PC-9 (cell line): ENCODE measurements around the gene NEBL. TPM values are rescaled to one million over a fixed set of nuclear protein-coding genes. Genes with fewer than 3 reads are reported as not detected.

Experiments
- BruUV-seq: library from RNA; stranded (reverse); fragments of 400-500 nt; replicated peaks from 2 replicates; lab custom pipeline; 2021; lab: Mats Ljungman, UMichigan
- CTCF ChIA-PET: fragments of 300-600 bp; sonication (Branson Sonifier 250); formaldehyde crosslinking; loops from one replicate; lab custom pipeline; 2022; ENCODE audit warnings: antibody characterized with exemption; lab: Charles Lee
- POLR2A ChIA-PET: fragments of 300-600 bp; sonication (Branson Sonifier 250); formaldehyde crosslinking; loops from one replicate; lab custom pipeline; 2022; ENCODE audit warnings: antibody characterized with exemption; ENCODE audit not compliant: unreplicated experiment; lab: Charles Lee
- DNase-seq, 2 experiments: peaks; one replicate each; pipeline versions ENCODE4 v3.0.0 to v3.0.0-alpha.2; 2015 to 2022; ENCODE audit warnings: mixed read lengths in 1 of 2
- H2AFZ ChIP-seq: fragments of 200-600 bp; sonication (generic); 2 replicates; pipeline ENCODE4 v1.8.1; 2017; ENCODE audit warnings: antibody characterized with exemption
- H3F3A ChIP-seq: fragments of 200-600 bp; sonication (generic); 2 replicates; pipeline ENCODE4 v1.8.1; 2017; ENCODE audit warnings: antibody characterized with exemption, mild to moderate bottlenecking, low read depth; ENCODE audit not compliant: insufficient read depth
- H3K27ac ChIP-seq: fragments of 200-600 bp; sonication (generic); 2 replicates; pipeline ENCODE4 v1.6.1; 2016; ENCODE audit warnings: mixed run types
- H3K27me3 ChIP-seq: fragments of 200-600 bp; sonication (generic); 2 replicates; pipeline ENCODE4 v1.6.1; 2016; ENCODE audit warnings: low read depth, mixed run types; ENCODE audit not compliant: insufficient read depth
- H3K36me3 ChIP-seq: fragments of 200-600 bp; sonication (generic); 2 replicates; pipeline ENCODE4 v1.6.1; 2016; ENCODE audit warnings: low read depth, mixed run types
- H3K4me1 ChIP-seq: fragments of 200-600 bp; sonication (generic); replicated peaks from 2 replicates; pipeline ENCODE4 v1.6.1; 2016; ENCODE audit warnings: mixed run types; ENCODE audit not compliant: insufficient read depth
- H3K4me2 ChIP-seq: fragments of 200-600 bp; sonication (generic); 2 replicates; pipeline ENCODE4 v1.6.1; 2017; ENCODE audit warnings: mixed run types
- H3K4me3 ChIP-seq: fragments of 200-600 bp; sonication (generic); 2 replicates; pipeline ENCODE4 v1.6.1; 2016; ENCODE audit warnings: mixed run types
- H3K79me2 ChIP-seq: fragments of 200-600 bp; sonication (generic); 2 replicates; pipeline ENCODE4 v1.6.1; 2017; ENCODE audit warnings: low read depth, mixed run types
- H3K9me2 ChIP-seq: fragments of 200-600 bp; sonication (generic); 2 replicates; pipeline ENCODE4 v1.8.1; 2017; ENCODE audit warnings: mild to moderate bottlenecking; ENCODE audit not compliant: insufficient read depth
- H3K9me3 ChIP-seq: fragments of 200-600 bp; sonication (generic); 2 replicates; pipeline ENCODE4 v1.8.1; 2016; ENCODE audit warnings: low read depth; ENCODE audit not compliant: insufficient read depth
- H4K20me1 ChIP-seq: fragments of 200-600 bp; sonication (generic); 2 replicates; pipeline ENCODE4 v1.8.1; 2017; ENCODE audit not compliant: insufficient read depth
- CTCF ChIP-seq: fragments of 200-600 bp; sonication (generic); conservative IDR thresholded peaks from 2 replicates; pipeline ENCODE4 v1.6.1; 2017; ENCODE audit warnings: mixed run types, antibody characterized with exemption, mild to moderate bottlenecking, moderate library complexity
- EZH2 ChIP-seq: fragments of 200-600 bp; sonication (generic); IDR thresholded peaks from 2 replicates; pipeline ENCODE4 v1.8.0; 2017; ENCODE audit warnings: antibody characterized with exemption, low read depth
- intact Hi-C: fragments of 100-400 bp; cut with micrococcal nuclease; formaldehyde crosslinking; loops from one replicate; pipeline ENCODE4 v1.10.0; 2022; ENCODE audit not compliant: unreplicated experiment
- total RNA-seq: library from RNA; stranded (reverse); gene quantifications from 2 replicates; pipeline ENCODE4 v1.2.3, GENCODE V29; 2021

Gene NEBL
- total RNA-seq, 1 experiment from 2014 or later = 22.6 TPM

GRCh38 chr10:20847512-20847911, 49.6 kb downstream of the NEBL start:
- ChIA-PET CTCF (no interaction called here), POLR2A (no interaction called here)
- Histone ChIP-seq H3K36me3 (no peaks in the 10 kb centered on the region), H3K4me3 (no peak overlapping the region), H4K20me1 (no peaks in the 10 kb centered on the region), H3K4me1 (no peaks in the 10 kb centered on the region), H3K79me2 (no peaks in the 10 kb centered on the region), H3K4me2 (no peak overlapping the region), H2AFZ (no peak overlapping the region), H3K9me2 (no peaks in the 10 kb centered on the region), H3K27ac (no peak overlapping the region), H3K27me3 (no peaks in the 10 kb centered on the region), H3F3A (no peaks in the 10 kb centered on the region), H3K9me3 (no peaks in the 10 kb centered on the region)
- no peak for TF ChIP-seq EZH2
- TF ChIP-seq CTCF = no peak
- BruUV-seq = no TSS peak
- DNase-seq = no peak
- intact Hi-C loops = no loop called here

DNA sequence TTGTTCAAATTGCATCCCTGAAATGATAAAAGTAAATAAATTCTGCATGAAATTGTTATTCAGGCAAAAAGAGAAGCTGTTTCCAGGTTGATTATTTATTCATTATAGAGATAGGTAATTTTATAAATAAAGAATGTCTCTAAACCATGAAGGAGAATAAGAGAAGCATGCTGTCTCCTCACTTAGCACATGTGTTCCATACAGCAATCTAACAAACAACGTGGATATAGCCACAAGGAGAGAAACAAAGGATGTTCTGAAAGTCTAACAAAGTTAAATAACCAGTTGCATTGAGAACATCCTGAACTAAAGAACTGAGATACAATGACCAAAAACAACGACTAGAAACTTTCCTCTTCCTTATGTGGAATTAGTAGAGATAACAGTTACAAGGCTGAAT, 50.8 kb downstream of the NEBL start:
- intact Hi-C loops = no loop called here
- CTCF ChIA-PET = no interaction called here
- POLR2A ChIA-PET = no interaction called here
- Histone ChIP-seq H3K9me2 (no peaks in the 10 kb centered on the region), H2AFZ (no peak overlapping the region), H3K27me3 (no peaks in the 10 kb centered on the region), H3K9me3 (no peaks in the 10 kb centered on the region), H3K36me3 (no peaks in the 10 kb centered on the region), H4K20me1 (no peaks in the 10 kb centered on the region), H3K79me2 (no peaks in the 10 kb centered on the region), H3K4me1 (no peaks in the 10 kb centered on the region), H3K4me3 (no peak overlapping the region), H3F3A (no peaks in the 10 kb centered on the region), H3K4me2 (no peak overlapping the region), H3K27ac (no peak overlapping the region)
- no peak for TF ChIP-seq EZH2
- TF ChIP-seq CTCF = no peak
- DNase-seq = no peak
- no TSS peak for BruUV-seq

- intact Hi-C loops = no loop called here
- ChIA-PET CTCF (no interaction called here), POLR2A (no interaction called here)
Observed at GRCh38 chr10:20841419-20841818, 55.7 kb downstream of the NEBL start.

More at GRCh38 chr10:20841419-20841818, 55.7 kb downstream of the NEBL start:
- Histone ChIP-seq H3K4me1 (no peaks in the 10 kb centered on the region), H3K4me3 (no peak overlapping the region), H2AFZ (no peak overlapping the region), H4K20me1 (no peaks in the 10 kb centered on the region), H3K27me3 (no peaks in the 10 kb centered on the region), H3K9me3 (no peaks in the 10 kb centered on the region), H3K4me2 (no peak overlapping the region), H3K27ac (no peak overlapping the region), H3K9me2 (no peaks in the 10 kb centered on the region), H3K36me3 (no peaks in the 10 kb centered on the region), H3F3A (no peaks in the 10 kb centered on the region), H3K79me2 (no peaks in the 10 kb centered on the region)
- no peak for DNase-seq
- TF ChIP-seq CTCF (no peak), EZH2 (no peak)
- BruUV-seq = no TSS peak
